ENCODE results near the gene LTBR.

GRCh38 chr12:6376079-6376869, 7.7 kb upstream of the LTBR start:
- TF ChIP-seq CTCF (IDR thresholded peaks at IDR 0.05): peak in 3 of 4 experiments; percentile 27 to 59 (median 51)
- TF ChIP-seq POLR2A (IDR thresholded peaks at IDR 0.05): peak in 1 of 2 donors; percentile 16

All from uterus (tissue), 2 donors.